Lung (tissue), 10 donors: Measurements from ENCODE around the gene CSH2. TPM values are rescaled to one million over a fixed set of nuclear protein-coding genes. Genes with fewer than 3 reads are reported as not detected.
"Not testable (repeated sequence)": the region's sequence is repeated elsewhere in the genome, so short reads cannot be mapped to it uniquely, and the experiment has no call there.

Source experiments
- ATAC-seq: fragments of 200-7000 bp; cut with Tn5 transposase; one replicate; pipeline ENCODE4 v1.9.1; 2020; ENCODE audit warnings: moderate number of reproducible peaks; ENCODE audit not compliant: insufficient read depth, low FRiP score
- DNase-seq, 3 donors: peaks; one replicate each; pipeline ENCODE4 v3.0.0-alpha.2; 2013 to 2017
- H3K27ac ChIP-seq, 2 donors: one replicate each; pipeline ENCODE4 v1.5.1; 2013; ENCODE audit warnings: mild to moderate bottlenecking in 2 of 2, moderate library complexity in 2 of 2, control low read depth in 1 of 2, inconsistent platforms in 1 of 2, low read depth in 1 of 2, low read length in 1 of 2
- H3K27me3 ChIP-seq, 3 donors: one replicate each; pipeline ENCODE4 v1.5.1; 2013; ENCODE audit warnings: low read length in 2 of 3; ENCODE audit not compliant: control insufficient read depth in 3 of 3, insufficient read depth in 3 of 3
- H3K36me3 ChIP-seq, 4 donors: one replicate each; pipeline ENCODE4 v1.5.1; 2013; ENCODE audit warnings: low read length in 4 of 4, mild to moderate bottlenecking in 1 of 4, moderate library complexity in 1 of 4; ENCODE audit not compliant: control insufficient read depth in 4 of 4, insufficient read depth in 4 of 4
- H3K4me1 ChIP-seq, 5 donors: one replicate each; pipeline ENCODE4 v1.5.1; 2013; ENCODE audit warnings: low read length in 5 of 5, mild to moderate bottlenecking in 2 of 5, moderate library complexity in 1 of 5; ENCODE audit not compliant: control insufficient read depth in 5 of 5, insufficient read depth in 5 of 5
- H3K4me3 ChIP-seq: one replicate; pipeline ENCODE4 v1.5.1; 2013; ENCODE audit warnings: mild to moderate bottlenecking, control low read depth, moderate library complexity
- H3K9ac ChIP-seq, 2 donors: one replicate each; pipeline ENCODE4 v1.5.1; 2013; ENCODE audit warnings: low read length in 2 of 2, control low read depth in 1 of 2; ENCODE audit not compliant: insufficient read depth in 1 of 2
- H3K9me3 ChIP-seq, 4 donors: one replicate each; pipeline ENCODE4 v1.5.1; 2013; ENCODE audit warnings: low read length in 3 of 4, mild to moderate bottlenecking in 1 of 4, moderate library complexity in 1 of 4; ENCODE audit not compliant: control insufficient read depth in 4 of 4, insufficient read depth in 3 of 4
- WGBS, 2 donors: extraction: QIAGEN DNeasy Blood & Tissue Kit; methylation state at CpG; one replicate each; pipeline ENCODE4 v1.1.7; 2013; 5-methylcytosine and 5-hydroxymethylcytosine counted together
- polyA plus RNA-seq, 2 donors: library from polyadenylated mRNA; stranded (reverse); fragments of 200-250 nt; gene quantifications; one replicate each; pipeline ENCODE4 v1.2.1, GENCODE V29; 2013
- total RNA-seq, 2 donors: library from RNA; depleted of rRNA in 1 of 2; stranded (reverse); fragments of >200 nt in 1 of 2; gene quantifications; one replicate each; pipeline ENCODE4 v1.2.1, GENCODE V29; 2014 to 2021
- donor health status: Bipolar disorder and iron deficiency.
- donor health status: healthy.
- donor health status: DM: yes; HTN: yes; CAD: no.

CSH2 gene
- total and polyA plus RNA-seq, 4 donors: not detected

GRCh38 chr17:63896524-63897354 lies 23.3 kb upstream of the CSH2 start, which contains the start of gene CSH1:
CSH1 (minus strand) TSS chr17:63896574; CDS start chr17:63896511, 63 bp downstream.
- H3K4me3 ChIP-seq, H3K4me1 ChIP-seq, H3K36me3 ChIP-seq, H3K27me3 ChIP-seq, H3K27ac ChIP-seq, DNase-seq, H3K9ac ChIP-seq, ATAC-seq, H3K9me3 ChIP-seq: not testable (repeated sequence)
- WGBS, 2 donors: 95 to 96% methylated on average over 8 to 10 of the region's 14 CpGs

GRCh38 chr17:63894821-63895220 lies 21.3 kb upstream of the CSH2 start:
- H3K36me3 ChIP-seq, H3K27me3 ChIP-seq, ATAC-seq, H3K4me3 ChIP-seq, H3K9me3 ChIP-seq, H3K9ac ChIP-seq, DNase-seq, H3K27ac ChIP-seq, H3K4me1 ChIP-seq: not testable (repeated sequence)
- 91 to 94% methylated on average over 7 to 10 of the region's 10 CpGs for WGBS, 2 donors

- ATAC-seq, H3K9me3 ChIP-seq, H3K4me1 ChIP-seq, DNase-seq, H3K27me3 ChIP-seq, H3K9ac ChIP-seq, H3K36me3 ChIP-seq, H3K27ac ChIP-seq, H3K4me3 ChIP-seq: not testable (repeated sequence)
- 68 to 86% methylated on average over 3 of the region's 3 CpGs for WGBS, 2 donors
These were observed 20.5 kb upstream of the CSH2 start for GRCh38 chr17:63894021-63894420.

- ATAC-seq, H3K27ac ChIP-seq, H3K4me3 ChIP-seq, H3K27me3 ChIP-seq, H3K9me3 ChIP-seq, DNase-seq, H3K36me3 ChIP-seq, H3K4me1 ChIP-seq, H3K9ac ChIP-seq: not testable (repeated sequence)
- WGBS, 2 donors: 52 to 80% methylated on average over 10 to 11 of the region's 11 CpGs
These were observed 19.0 kb upstream of the CSH2 start for GRCh38 chr17:63892316-63893037.

- not testable (repeated sequence) for H3K9ac ChIP-seq, H3K4me3 ChIP-seq, H3K4me1 ChIP-seq, H3K27me3 ChIP-seq, H3K27ac ChIP-seq, H3K9me3 ChIP-seq, H3K36me3 ChIP-seq
- peak; percentile 52 to 60 (median 57) for DNase-seq
- peak; percentile 61 for ATAC-seq
- WGBS, 2 donors: 33% methylated on average over 13 of the region's 13 CpGs
These were observed 15.8 kb upstream of the CSH2 start for GRCh38 chr17:63889026-63889848.

GRCh38 chr17:63885119-63885518 lies 11.6 kb upstream of the CSH2 start:
- not testable (repeated sequence) for H3K9me3 ChIP-seq, H3K36me3 ChIP-seq, H3K4me3 ChIP-seq, H3K9ac ChIP-seq, ATAC-seq, H3K4me1 ChIP-seq, H3K27ac ChIP-seq, DNase-seq, H3K27me3 ChIP-seq
- WGBS, 2 donors: 89 to 96% methylated on average over 11 of the region's 11 CpGs

- not testable (repeated sequence) for H3K9ac ChIP-seq, H3K4me3 ChIP-seq, ATAC-seq, H3K36me3 ChIP-seq, H3K27ac ChIP-seq, H3K27me3 ChIP-seq, H3K9me3 ChIP-seq, DNase-seq, H3K4me1 ChIP-seq
- WGBS, 2 donors: 81 to 85% methylated on average over 9 of the region's 9 CpGs
These were observed 9.2 kb upstream of the CSH2 start for GRCh38 chr17:63882626-63883126.
